GM10266 (cell line): ENCODE data around the gene ZBTB26.

Source experiments
- DNase-seq: peaks from one replicate; pipeline ENCODE4 v3.0.0; 2012; ENCODE audit errors: extremely low spot score
- CTCF ChIP-seq: IDR thresholded peaks from 2 replicates; pipeline ENCODE4 v1.5.1; 2012; ENCODE audit warnings: mild to moderate bottlenecking, low read depth; ENCODE audit not compliant: control insufficient read depth, insufficient read depth; ENCODE audit errors: missing control alignments

ZBTB26 gene

GRCh38 chr9:122866079-122866478 is 65.2 kb downstream of the ZBTB26 start:
- no peak for TF ChIP-seq CTCF
- DNase-seq: no peak
